ENCODE data around the gene EMC9.
A peak's percentile ranks its signal among the peaks of the same experiment; 100 is the strongest.

The EMC9 gene, protein sequence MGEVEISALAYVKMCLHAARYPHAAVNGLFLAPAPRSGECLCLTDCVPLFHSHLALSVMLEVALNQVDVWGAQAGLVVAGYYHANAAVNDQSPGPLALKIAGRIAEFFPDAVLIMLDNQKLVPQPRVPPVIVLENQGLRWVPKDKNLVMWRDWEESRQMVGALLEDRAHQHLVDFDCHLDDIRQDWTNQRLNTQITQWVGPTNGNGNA

DNA sequence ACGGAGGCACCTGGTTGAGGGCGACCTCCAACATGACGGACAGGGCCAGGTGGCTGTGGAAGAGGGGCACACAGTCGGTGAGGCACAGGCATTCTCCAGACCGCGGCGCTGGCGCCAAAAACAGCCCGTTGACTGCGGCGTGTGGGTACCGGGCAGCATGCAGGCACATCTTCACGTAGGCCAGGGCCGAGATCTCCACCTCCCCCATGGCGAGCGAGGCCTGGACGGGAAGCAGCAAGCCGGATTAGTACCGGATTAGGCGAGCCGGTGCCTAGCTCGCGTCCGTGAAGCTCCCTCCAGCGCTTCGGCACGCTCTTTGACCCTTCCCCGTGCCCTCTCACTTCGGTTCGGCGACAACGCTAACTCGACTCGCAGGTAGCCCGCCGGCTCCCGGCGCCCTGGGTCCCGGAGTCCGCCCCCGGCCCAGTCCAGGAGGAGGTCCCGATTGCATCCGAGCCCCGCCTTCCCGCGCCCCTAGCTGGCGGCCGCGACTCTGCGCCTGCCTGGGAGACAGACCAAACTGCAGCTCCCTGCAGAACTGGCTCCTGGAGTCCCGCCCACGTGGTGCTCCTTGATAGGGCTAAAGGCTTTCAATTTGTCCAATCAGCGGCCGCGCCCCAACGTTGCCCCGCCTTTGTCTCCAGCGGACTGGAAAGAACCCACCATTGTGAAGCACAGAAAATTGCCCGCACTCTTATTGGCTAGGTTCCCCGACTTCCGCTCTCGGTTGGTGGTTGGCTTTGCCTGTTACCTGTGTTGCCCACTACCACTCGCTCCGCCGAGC is at the start of gene EMC9:
Gene EMC9 (minus strand): TSS at position 495 of the 784 bp plus-strand sequence. CDS start 287 bp downstream, at position 208.
- peak; percentile 100 for DNase-seq (ENCODE audit: low read depth)
- peak within 1 kb of the TSS; percentile 91 for H3K4me3 ChIP-seq (ENCODE audit: low read length)
- TF ChIP-seq, protein P1, sequence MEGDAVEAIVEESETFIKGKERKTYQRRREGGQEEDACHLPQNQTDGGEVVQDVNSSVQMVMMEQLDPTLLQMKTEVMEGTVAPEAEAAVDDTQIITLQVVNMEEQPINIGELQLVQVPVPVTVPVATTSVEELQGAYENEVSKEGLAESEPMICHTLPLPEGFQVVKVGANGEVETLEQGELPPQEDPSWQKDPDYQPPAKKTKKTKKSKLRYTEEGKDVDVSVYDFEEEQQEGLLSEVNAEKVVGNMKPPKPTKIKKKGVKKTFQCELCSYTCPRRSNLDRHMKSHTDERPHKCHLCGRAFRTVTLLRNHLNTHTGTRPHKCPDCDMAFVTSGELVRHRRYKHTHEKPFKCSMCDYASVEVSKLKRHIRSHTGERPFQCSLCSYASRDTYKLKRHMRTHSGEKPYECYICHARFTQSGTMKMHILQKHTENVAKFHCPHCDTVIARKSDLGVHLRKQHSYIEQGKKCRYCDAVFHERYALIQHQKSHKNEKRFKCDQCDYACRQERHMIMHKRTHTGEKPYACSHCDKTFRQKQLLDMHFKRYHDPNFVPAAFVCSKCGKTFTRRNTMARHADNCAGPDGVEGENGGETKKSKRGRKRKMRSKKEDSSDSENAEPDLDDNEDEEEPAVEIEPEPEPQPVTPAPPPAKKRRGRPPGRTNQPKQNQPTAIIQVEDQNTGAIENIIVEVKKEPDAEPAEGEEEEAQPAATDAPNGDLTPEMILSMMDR (IDR thresholded peaks at IDR 0.05; ENCODE audit: insufficient read depth, low read depth, low read length, missing control alignments), result peak; percentile 43

DNA sequence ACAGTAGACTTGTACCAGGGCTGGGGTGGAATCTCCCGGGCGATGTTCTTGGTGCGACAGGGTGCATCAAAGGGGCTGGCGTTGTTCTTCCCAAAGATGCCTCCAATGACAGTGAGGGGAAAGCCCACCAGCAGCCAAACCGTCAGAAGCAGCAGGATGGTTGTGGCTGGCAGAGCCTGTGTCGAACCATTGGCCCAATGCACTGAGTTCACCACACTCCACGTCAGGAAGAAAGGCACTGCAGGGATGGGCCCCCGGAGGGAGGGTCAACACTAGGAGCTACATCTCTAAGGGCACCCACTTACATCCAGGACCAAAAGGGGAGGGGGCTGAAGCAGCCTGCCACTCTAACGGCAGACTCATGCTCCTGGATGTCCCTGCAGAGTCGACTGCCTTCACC is 49.0 kb upstream of the EMC9 start:
- no peak overlapping the region for H3K4me3 ChIP-seq (ENCODE audit: low read length)
- no peak for DNase-seq (ENCODE audit: low read depth)
- TF ChIP-seq, protein P1 (IDR thresholded peaks at IDR 0.05; ENCODE audit: insufficient read depth, low read depth, low read length, missing control alignments), result no peak

DNA sequence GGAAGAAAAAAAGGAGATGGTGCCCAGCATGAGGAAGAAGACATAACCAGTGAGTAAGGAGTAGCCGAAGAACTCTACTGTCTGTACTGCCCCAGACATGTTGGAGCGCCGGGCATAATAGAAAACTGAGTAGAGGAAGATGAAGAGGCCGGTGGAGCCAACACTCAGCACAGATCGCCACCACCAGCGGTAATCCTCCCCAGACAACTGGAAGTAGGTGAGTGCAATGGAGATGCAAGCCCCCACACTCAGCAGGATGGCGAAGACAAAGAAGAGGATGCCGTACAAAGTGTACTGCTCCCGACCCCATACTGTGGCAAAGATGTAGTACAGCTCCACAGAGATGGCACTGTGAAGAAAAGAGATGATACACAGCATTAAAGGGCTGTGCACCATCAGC is 48.1 kb upstream of the EMC9 start:
- DNase-seq (ENCODE audit: low read depth), result no peak
- H3K4me3 ChIP-seq (ENCODE audit: low read length), result no peak overlapping the region
- TF ChIP-seq, protein P1 (IDR thresholded peaks at IDR 0.05; ENCODE audit: insufficient read depth, low read depth, low read length, missing control alignments), result no peak

DNA sequence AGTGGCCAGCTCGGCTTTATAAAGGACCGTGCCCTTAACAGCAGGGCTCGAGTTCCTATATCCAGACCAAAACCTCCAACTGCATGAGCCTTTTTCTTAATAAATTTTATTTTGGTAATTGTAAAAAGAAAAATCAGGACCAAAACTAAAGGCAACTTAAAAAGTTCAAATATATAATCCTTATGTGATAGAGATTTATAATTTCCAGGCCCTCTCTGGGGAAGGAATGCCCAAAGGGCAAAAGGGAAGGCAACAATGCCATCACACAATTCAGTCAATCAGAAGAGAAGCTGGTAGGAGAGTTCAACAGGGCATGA is 47.6 kb upstream of the EMC9 start:
- no peak for DNase-seq (ENCODE audit: low read depth)
- TF ChIP-seq, protein P1 (IDR thresholded peaks at IDR 0.05; ENCODE audit: insufficient read depth, low read depth, low read length, missing control alignments), result no peak
- H3K4me3 ChIP-seq (ENCODE audit: low read length), result peak overlapping the region; percentile 85

DNA sequence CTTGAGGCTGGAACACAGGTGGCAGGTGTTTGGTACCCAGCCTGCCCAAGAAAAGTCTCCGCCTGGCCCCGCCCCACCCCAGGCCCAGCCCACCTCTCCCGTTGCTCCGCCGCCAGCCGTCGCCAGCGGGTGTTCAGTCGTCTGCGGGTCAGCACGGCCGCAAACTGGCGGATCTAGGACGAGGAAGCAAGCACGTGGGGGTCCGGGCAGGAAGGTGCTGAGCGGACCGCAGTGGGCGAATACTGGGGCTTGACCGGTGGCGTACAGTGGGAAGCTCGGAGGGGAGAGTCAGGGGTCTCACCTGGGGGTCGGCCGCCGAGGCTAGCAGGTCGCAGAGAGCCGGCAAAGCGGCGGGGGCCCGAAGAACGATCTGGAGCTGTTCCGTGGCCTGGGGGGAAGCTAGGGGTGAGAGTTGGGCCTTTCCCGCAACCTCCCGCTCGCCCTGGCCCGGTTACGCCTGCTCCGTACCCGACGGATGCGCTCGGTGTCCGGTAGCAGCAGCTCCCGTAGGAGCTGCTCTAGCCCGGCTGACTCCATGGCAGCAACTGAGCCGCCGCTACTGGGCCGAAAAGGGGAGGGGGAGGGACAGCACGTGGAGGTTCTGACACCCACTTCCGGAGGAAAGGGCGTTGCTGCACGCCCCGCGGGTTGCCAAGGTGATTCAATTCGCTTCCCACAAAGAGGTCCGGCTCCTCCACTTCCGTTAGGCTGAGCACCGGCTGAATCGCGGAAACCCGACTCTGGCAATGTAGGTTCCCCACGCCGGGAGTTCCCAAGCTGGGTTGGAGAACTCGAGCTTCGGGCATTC is 47.1 kb upstream of the EMC9 start, which contains the start of gene IPO4:
Gene IPO4 (minus strand): TSS at position 566 of the 808 bp plus-strand sequence. CDS start 29 bp downstream, at position 537.
- H3K4me3 ChIP-seq (ENCODE audit: low read length), result peak within 1 kb of the TSS; percentile 85
- TF ChIP-seq, protein P1 (IDR thresholded peaks at IDR 0.05; ENCODE audit: insufficient read depth, low read depth, low read length, missing control alignments), result no peak
- peak; percentile 98 for DNase-seq (ENCODE audit: low read depth)

DNA sequence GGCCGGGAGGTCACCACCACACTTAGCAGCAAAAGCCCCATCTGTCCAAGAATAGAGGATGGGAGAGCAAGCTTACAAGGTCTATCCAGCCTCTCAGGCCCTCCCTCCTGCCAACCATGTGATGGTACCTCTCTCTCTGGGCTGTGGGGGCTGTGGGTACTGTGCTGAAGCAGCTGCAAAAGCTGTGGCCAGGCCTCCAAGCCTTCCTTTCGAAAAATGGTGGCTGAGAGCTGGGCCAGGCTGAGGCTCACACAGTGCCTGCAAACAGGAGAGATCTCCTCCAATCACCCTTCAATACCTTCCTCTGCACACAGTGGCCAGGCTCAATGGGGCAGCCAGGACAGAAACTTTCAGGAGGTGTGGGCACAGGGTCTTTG is 46.1 kb upstream of the EMC9 start:
- H3K4me3 ChIP-seq (ENCODE audit: low read length), result peak overlapping the region; percentile 85
- DNase-seq (ENCODE audit: low read depth), result no peak
- TF ChIP-seq, protein P1 (IDR thresholded peaks at IDR 0.05; ENCODE audit: insufficient read depth, low read depth, low read length, missing control alignments), result no peak
